LNCAP (cell line): ENCODE data around the gene CAPN14.

Experiments
- CTCF ChIP-seq: fragments of 450-650 bp; IDR thresholded peaks from 2 replicates; pipeline ENCODE4 v1.5.1; 2017; ENCODE audit warnings: mild to moderate bottlenecking

CAPN14 gene

GRCh38 chr2:31134480-31134879, 82.8 kb downstream of the CAPN14 start:
- TF ChIP-seq CTCF, result no peak

GRCh38 chr2:31132786-31133185, 84.5 kb downstream of the CAPN14 start:
- no peak for TF ChIP-seq CTCF

- TF ChIP-seq CTCF, result no peak
These were observed 85.4 kb downstream of the CAPN14 start for GRCh38 chr2:31131871-31132270.

DNA sequence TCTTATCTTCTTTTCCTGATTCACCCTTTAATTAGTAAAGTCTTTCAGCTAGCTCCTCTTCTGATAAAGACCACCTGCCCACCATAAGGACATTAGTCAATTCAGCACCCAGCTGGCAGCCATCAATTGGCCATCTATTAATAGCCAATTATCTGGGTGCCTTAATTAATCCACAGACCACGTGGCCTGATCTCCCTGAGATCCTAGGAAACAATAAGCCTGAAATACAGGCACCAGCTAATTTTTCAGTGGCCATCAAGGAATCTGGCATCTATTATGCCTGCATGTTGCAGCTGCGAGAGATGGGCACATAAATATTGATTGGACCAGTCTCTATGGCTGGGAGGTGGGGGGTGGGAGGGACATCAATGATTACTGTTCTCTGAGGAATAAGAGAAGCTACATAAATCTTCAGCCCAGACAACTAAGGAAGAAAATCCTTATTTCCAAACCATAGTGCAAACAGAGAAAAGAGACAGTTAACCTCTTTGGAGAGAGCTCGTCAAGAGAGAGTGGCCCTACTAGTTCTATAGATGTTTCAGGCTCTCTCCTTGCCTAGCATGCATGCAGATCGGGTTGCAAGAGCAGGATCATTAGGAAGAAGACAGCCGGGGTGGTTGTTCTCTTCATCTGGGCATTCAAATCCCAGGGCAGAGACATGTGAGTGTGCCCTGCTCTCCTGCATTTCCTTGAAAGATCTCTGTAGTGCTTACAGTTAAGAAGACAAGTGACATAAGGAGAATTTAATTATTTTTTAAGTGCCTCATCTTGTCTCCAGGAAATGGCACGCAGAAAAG, 87.7 kb downstream of the CAPN14 start:
- no peak for TF ChIP-seq CTCF

DNA sequence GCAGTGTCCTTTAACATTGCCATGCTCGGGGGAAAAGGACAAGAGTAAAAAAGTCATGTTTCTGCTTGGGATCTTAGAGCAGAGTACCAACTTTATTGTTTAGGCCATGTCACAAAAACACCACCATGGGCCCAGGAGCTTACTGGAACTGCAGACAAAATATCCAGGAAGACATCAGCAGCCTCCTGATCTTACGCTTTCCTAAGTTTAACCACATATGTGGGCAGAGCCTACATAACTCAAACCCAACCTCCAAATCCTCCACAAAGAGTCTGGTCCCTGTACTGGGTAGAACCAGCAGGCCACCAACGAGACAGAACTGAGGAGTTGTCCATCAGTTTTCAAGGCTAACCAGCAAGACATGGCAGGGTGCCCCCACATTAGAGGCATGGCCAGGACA, 89.4 kb downstream of the CAPN14 start:
- no peak for TF ChIP-seq CTCF

DNA sequence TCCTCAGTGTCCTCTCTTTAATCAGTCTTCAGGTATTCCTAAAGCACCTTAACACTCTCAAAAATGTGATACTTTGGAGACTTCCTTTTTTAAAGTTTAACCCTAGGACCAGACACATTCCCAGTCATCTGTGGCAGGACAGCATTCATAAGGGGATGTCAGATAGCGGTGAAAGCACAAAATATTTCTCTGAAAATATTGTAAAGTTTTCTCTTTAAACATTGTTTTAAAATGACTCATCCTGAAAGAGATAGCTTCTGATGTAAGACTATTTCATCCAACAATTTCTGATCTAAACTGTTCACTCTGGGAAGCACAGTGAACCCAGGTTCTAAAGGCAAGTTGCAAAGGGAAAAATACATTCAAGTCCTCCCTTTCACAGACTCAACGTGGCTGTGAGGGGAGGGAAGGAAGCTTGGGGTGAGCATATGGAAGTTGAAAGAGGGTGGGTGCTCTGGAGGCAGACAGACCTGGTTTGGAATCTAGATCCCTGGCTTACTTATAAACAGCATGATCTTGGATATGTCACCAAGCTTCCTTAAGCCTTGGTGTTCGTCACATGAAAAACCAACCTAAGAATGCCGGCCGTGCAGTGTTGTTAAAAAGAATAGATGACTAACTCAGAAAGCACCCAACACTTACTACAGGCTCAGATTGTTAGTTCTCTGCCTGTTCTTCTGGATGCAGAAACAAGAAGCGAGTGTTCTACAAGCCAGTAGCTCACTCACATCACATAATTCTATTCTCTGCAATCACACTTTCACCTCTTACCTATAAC, 91.2 kb downstream of the CAPN14 start:
- TF ChIP-seq CTCF, result no peak

DNA sequence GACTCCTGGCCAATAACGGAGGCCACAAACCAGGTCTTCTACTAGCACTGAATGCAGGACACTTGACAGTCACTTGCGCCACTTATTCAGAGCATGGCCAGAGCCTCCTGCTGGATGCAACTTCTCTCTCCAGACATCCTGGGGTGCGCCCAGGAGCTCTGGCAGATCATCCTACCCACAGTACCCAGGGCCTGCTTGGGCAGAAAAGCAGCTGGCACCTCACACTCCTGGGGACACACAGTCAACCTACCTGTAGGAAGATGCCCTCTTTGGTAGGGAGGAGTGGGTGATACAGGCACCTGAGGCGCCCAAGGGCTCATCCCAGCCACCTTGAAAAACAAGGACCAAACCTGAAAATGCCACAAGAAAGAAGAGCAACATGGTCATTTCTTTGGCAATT, 92.4 kb downstream of the CAPN14 start:
- TF ChIP-seq CTCF, result no peak
